ENCODE data around the gene PRR36. TPM values are rescaled to one million over a fixed set of nuclear protein-coding genes. Genes with fewer than 3 reads are reported as not detected.

Gene PRR36
- total RNA-seq, 1 donor from 2014 or later: 37.4 TPM

GRCh38 chr19:7867092-7867844 lies 6.9 kb downstream of the PRR36 start:
- H3K4me3 Mint-ChIP-seq (ENCODE audit: low read depth): no peak overlapping the region
- H3K4me1 Mint-ChIP-seq (ENCODE audit: low read depth): peaks cover 10% of the 10 kb centered on the region
- peaks cover 33% of the 10 kb centered on the region for H3K27me3 Mint-ChIP-seq
- no peak overlapping the region for H3K27ac Mint-ChIP-seq
- peaks cover 2% of the 10 kb centered on the region for H3K9me3 Mint-ChIP-seq (ENCODE audit: low read depth)
- no peak for DNase-seq (ENCODE audit: low spot score, unreplicated experiment)
- H3K36me3 Mint-ChIP-seq (ENCODE audit: insufficient read depth): peaks cover 12% of the 10 kb centered on the region
- TF ChIP-seq, protein P1, sequence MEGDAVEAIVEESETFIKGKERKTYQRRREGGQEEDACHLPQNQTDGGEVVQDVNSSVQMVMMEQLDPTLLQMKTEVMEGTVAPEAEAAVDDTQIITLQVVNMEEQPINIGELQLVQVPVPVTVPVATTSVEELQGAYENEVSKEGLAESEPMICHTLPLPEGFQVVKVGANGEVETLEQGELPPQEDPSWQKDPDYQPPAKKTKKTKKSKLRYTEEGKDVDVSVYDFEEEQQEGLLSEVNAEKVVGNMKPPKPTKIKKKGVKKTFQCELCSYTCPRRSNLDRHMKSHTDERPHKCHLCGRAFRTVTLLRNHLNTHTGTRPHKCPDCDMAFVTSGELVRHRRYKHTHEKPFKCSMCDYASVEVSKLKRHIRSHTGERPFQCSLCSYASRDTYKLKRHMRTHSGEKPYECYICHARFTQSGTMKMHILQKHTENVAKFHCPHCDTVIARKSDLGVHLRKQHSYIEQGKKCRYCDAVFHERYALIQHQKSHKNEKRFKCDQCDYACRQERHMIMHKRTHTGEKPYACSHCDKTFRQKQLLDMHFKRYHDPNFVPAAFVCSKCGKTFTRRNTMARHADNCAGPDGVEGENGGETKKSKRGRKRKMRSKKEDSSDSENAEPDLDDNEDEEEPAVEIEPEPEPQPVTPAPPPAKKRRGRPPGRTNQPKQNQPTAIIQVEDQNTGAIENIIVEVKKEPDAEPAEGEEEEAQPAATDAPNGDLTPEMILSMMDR (IDR thresholded peaks at IDR 0.05; ENCODE audit: unreplicated experiment): no peak

GRCh38 chr19:7866399-7867091 lies 7.6 kb downstream of the PRR36 start:
- Mint-ChIP-seq H3K4me3 (ENCODE audit: low read depth) (no peak overlapping the region), H3K9me3 (ENCODE audit: low read depth) (peaks cover 1% of the 10 kb centered on the region), H3K36me3 (ENCODE audit: insufficient read depth) (peaks cover 7% of the 10 kb centered on the region), H3K27me3 (peaks cover 33% of the 10 kb centered on the region), H3K27ac (peak overlapping the region; percentile 69), H3K4me1 (ENCODE audit: low read depth) (peaks cover 9% of the 10 kb centered on the region)
- TF ChIP-seq, protein P1 (IDR thresholded peaks at IDR 0.05; ENCODE audit: unreplicated experiment): no peak
- no peak for DNase-seq (ENCODE audit: low spot score, unreplicated experiment)

GRCh38 chr19:7865262-7865911 lies 8.8 kb downstream of the PRR36 start:
- H3K4me3 Mint-ChIP-seq (ENCODE audit: low read depth): no peak overlapping the region
- TF ChIP-seq, protein P1 (IDR thresholded peaks at IDR 0.05; ENCODE audit: unreplicated experiment): no peak

DNA sequence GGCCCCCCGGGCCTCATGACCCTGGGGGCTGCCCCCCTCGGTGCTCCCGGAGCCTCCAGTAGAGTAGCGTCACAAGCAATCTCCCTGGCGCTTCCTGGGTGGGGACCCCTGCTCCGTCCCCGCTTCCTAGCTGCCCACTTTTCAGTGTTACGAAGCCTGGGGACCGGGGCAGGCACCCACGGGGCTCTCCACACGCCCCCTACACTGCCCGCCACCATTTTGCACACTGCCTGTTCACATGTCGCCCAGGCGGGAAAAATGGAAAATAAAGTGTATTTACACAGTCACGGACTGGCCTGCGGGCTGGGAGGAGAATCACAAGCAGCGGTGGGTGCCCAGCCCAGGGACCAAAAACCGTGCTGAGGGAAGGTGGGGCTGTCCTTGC lies 9.5 kb downstream of the PRR36 start:
- DNase-seq (ENCODE audit: low spot score, unreplicated experiment): no peak
- TF ChIP-seq, protein P1 (IDR thresholded peaks at IDR 0.05; ENCODE audit: unreplicated experiment): no peak
- Mint-ChIP-seq H3K4me1 (ENCODE audit: low read depth) (peaks cover 4% of the 10 kb centered on the region), H3K36me3 (ENCODE audit: insufficient read depth) (peaks cover 2% of the 10 kb centered on the region), H3K27ac (no peak overlapping the region), H3K27me3 (peaks cover 39% of the 10 kb centered on the region), H3K4me3 (ENCODE audit: low read depth) (no peak overlapping the region), H3K9me3 (ENCODE audit: low read depth) (no peaks in the 10 kb centered on the region)

More at GRCh38 chr19:7865262-7865911, 8.8 kb downstream of the PRR36 start:
- DNase-seq (ENCODE audit: low spot score, unreplicated experiment): no peak
- Mint-ChIP-seq H3K4me1 (ENCODE audit: low read depth) (peaks cover 4% of the 10 kb centered on the region), H3K9me3 (ENCODE audit: low read depth) (no peaks in the 10 kb centered on the region), H3K27me3 (peaks cover 39% of the 10 kb centered on the region), H3K27ac (peak overlapping the region; percentile 24), H3K36me3 (ENCODE audit: insufficient read depth) (peaks cover 2% of the 10 kb centered on the region)

DNA sequence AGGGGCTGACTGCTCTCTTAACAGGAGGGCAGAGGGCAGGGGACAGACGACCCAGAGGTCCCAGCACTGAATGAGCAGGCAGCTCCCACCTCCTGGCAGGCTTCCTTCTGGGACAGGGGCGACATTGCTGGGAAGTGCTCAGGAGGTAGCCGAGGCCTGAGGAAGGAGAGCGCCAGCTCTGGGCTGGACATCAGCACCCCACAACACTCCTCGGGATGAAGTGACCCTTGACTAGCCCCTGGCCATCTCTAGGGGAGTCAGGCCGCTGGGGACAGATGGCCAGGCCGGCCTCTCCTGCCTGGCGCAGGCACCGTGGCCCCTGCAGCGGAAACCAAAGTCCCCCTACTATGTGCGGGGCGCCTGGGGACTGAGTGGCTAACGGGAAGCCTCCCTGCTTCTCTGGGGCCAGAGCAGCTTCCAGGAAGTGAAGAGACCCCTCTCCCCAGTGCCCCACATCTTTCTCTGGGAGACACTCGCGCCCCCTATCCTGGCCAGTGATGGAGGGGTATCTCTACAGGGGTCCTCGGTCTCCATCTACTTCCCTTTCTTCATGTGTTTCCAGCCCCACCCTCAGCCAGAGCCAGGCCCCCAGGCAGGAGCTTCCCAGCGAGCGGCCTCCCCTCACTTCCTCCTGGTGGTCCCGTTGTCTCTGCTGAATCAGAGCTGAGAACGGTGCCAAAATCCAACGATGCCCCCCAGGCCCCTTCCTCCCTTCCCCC lies 10.1 kb downstream of the PRR36 start:
- no peak for DNase-seq (ENCODE audit: low spot score, unreplicated experiment)
- Mint-ChIP-seq H3K4me3 (ENCODE audit: low read depth) (no peak overlapping the region), H3K4me1 (ENCODE audit: low read depth) (peaks cover 4% of the 10 kb centered on the region), H3K27me3 (peaks cover 39% of the 10 kb centered on the region), H3K9me3 (ENCODE audit: low read depth) (no peaks in the 10 kb centered on the region), H3K36me3 (ENCODE audit: insufficient read depth) (peaks cover 2% of the 10 kb centered on the region), H3K27ac (no peak overlapping the region)
- TF ChIP-seq, protein P1 (IDR thresholded peaks at IDR 0.05; ENCODE audit: unreplicated experiment): no peak
